Smooth muscle cell of the brain vasculature (primary cell): ENCODE data around the gene COPE.

Source experiments
- DNase-seq: peaks from one replicate; pipeline ENCODE4 v3.0.0-alpha.2; 2012; ENCODE audit warnings: low read depth, low spot score

COPE gene

GRCh38 chr19:18851673-18852325 lies 67.4 kb downstream of the COPE start:
- DNase-seq = no peak

GRCh38 chr19:18850471-18851375 lies 68.5 kb downstream of the COPE start:
- DNase-seq = no peak

DNA sequence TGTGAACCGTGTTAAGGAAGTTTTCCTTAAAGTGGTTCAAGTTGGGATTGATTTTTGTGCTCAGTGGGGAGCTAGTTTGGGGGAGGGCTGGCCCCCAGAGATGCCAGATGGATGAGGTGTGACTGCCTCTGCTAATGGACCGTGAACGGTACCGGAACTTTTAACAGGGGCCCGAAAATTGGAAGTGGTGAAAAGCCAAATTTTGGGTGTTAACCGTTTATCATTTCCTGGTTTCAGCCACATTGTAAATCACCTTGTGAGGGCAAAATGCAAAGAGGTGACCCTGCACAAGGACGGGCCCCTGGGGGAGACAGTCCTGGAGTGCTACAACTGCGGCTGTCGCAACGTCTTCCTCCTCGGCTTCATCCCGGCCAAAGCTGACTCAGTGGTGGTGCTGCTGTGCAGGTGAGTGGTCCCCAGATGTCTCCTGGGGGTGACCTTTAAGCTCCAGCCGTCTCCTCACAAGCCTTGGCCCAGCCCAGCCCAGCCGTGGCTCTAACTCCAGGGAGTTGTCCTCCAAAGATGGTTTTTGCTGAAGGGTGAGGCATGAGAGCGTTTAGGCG lies 69.3 kb downstream of the COPE start:
- no peak for DNase-seq
